LNCAP (cell line): Measurements from ENCODE around the gene TMEM138.

ENCODE experiments used
- TF ChIP-seq, protein P1 (sequence below): fragments of 450-650 bp; IDR thresholded peaks from 2 replicates; pipeline ENCODE4 v1.5.1; 2017; ENCODE audit warnings: mild to moderate bottlenecking

The TMEM138 gene

DNA sequence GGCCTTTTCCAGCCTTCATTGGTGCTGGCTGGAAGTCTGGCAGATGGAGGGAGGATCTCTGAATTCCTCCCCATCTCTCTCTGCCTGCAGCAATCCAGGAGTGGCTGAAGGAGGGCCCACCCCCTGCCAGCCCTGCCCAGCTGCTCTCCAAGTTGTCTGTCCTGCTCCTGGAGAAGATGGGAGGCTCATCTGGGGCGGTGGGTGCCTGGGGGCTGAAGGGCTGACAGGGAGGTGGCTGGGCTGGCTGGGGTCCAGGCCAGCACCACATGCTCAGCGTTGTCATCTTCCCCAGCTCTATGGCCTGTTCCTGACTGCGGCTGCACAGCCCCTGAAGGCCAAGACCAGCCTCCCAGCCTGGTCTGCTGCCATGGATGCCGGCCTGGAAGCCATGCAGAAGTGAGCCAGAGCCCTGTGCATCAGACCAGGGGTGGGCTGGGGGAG lies 17.0 kb upstream of the TMEM138 start:
- TF ChIP-seq, protein P1, sequence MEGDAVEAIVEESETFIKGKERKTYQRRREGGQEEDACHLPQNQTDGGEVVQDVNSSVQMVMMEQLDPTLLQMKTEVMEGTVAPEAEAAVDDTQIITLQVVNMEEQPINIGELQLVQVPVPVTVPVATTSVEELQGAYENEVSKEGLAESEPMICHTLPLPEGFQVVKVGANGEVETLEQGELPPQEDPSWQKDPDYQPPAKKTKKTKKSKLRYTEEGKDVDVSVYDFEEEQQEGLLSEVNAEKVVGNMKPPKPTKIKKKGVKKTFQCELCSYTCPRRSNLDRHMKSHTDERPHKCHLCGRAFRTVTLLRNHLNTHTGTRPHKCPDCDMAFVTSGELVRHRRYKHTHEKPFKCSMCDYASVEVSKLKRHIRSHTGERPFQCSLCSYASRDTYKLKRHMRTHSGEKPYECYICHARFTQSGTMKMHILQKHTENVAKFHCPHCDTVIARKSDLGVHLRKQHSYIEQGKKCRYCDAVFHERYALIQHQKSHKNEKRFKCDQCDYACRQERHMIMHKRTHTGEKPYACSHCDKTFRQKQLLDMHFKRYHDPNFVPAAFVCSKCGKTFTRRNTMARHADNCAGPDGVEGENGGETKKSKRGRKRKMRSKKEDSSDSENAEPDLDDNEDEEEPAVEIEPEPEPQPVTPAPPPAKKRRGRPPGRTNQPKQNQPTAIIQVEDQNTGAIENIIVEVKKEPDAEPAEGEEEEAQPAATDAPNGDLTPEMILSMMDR = no peak

DNA sequence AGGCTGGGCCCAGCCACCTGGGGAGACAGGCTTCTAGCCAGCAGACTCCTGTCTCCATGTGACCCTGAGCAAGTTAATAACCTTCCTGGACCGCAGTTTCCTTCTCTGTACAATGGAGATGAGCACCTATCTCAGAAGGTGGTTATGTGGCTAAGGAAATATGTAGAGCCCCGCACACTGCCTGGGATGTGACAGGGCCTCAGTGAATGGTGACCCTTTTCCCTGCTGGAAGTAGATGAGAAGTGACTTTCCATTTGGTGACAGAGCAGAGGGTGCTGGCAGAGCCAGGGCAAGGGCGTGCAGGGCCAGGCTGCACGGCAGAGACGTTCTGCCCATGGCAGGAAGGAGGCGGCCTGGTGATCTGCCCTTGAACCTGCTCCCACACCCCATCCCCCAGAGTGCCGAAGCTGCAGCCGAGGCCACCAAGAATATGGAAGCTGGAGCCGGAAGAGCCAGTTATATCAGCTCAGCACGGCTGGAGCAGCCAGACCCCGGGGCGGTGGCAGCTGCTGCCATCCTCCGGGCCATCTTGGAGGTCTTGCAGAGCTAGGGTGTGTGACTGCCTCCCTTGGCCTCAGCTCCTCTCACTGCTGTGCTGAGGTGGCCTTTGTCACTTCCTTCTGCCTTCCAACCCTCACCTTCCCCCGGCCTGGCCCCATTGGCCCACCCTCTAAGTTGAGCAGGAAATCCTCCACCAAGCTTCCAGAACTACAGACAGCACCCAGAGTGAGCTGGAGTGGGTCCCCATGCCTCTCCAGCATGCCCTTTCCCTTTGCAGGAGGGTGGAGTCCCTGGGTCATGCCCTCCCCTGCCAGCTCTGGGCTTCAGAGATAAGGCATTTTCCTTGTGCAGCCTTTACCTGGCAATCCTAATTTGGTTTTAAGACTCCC lies 16.0 kb upstream of the TMEM138 start:
- TF ChIP-seq, protein P1 = no peak

DNA sequence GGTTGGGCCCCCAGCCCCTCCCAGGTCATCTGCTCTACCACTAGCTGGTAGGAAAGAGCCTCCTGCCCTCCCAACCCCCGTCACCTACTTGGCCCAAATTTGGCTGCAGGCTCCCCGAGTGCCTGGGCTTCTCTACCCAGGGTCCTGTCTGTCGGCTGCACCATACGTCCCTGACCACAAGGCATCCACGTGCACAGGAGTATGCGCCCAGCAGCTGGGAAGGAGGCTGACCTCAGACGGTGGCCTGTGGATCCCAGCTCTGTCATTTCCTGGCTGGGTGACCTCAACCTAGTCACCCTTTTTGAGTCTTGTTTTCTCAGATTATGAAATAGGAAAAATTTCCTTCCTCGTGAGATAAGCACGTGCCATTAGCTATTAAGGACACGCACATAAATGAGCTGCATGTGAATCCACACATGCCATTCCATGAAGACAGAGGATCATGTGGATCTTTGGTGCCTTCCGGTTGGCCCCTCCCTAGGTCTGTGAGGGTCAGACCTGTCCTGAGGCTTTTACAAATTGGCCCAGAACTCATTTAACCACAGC lies 14.2 kb upstream of the TMEM138 start:
- TF ChIP-seq, protein P1 = no peak

DNA sequence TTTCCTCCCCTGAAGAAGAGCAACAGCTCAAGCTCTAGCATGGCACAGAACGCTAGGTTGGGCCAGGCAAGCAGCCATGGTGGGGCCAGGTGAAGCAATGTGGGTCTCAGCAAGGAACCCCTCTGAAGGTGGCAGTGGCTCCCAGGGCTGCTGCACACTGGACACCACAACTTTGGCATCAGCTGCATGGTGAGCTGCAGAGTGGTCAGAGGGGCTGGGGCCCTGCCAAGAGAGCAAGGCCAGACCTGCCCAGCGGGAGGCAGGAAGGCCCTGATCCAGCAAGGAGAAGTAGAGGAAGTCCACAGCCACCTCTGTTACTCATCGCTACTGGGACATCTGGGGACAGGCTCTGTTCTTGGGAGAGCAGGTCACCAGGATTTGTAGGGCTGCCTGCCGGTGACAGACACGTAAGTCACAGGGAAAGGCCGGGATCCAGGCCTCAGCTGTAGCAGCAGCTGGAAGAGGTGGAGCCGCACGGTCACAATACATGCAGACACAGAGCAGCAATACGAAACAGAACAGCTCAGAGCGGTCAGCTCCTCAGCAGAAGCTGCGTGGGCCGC lies 12.9 kb upstream of the TMEM138 start:
- TF ChIP-seq, protein P1 = no peak

DNA sequence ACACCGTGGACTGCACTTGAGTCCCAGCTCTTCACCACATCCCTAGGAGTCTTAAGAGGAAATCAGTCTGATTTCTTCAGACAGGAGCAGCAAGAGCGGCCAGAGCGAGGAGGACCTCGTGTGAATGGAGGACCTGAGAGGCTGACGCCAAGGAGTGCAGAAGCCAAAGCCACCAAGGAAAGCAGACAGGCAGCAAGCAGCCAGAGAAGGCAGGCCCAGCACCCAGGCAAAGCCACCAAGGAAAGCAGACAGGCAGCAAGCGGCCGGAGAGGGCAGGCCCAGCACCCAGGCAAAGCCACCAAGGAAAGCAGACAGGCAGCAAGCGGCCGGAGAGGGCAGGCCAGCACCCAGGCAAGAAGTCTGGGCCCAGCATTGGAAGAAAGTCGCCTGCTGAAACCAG lies 12.3 kb upstream of the TMEM138 start:
- TF ChIP-seq, protein P1 = no peak

DNA sequence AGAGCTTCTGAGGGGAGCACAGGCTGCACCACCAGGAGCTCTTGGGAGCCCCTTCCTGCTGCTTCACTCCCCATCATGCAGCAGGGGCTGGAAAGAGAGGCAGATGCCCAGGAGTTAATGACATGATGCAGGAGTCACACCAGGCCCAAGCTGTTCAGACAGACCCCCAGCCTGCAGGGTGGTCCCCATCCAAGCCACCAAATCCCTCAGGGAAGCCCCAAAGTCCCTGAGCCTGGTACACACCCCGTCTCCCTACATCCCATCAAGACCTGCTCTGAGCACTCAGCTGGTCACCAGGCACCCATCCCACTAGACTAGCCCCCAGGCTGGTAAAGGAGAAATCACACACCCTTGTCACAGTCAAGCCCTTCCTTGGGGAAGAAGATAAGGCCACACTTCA lies 11.8 kb upstream of the TMEM138 start:
- TF ChIP-seq, protein P1 = no peak

DNA sequence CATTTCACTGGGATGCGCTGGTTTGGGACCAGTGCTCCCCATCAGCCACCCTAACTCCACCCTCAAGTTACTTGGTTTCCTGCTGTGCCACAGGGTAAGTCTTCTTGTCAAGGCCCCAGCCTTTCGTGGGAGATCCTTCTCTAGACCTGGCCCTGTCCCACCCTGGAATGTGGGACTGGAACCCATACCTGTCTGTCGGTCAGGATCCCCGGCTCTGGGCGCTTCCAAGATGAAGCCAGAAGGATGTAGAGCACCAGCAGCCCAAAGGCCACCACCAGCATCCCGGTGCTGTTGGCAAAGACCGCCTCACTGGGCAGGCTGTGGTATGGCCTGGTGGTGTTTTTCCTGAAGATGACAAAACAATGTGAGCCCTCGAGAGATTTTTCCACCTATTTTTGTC lies 11.4 kb upstream of the TMEM138 start:
- TF ChIP-seq, protein P1 = no peak
